Parathyroid adenoma (tissue), 2 donors: ENCODE data around the gene PRSS27.

ENCODE experiments used
- H2AFZ ChIP-seq: fragments of 300-600 bp; sonication (generic); one replicate; pipeline ENCODE4 v1.7.0; 2017; ENCODE audit warnings: antibody characterized with exemption, mild to moderate bottlenecking
- H3K27ac ChIP-seq: fragments of 300-600 bp; sonication (generic); one replicate; pipeline ENCODE4 v1.7.0; 2017
- H3K27me3 ChIP-seq: fragments of 300-600 bp; sonication (generic); one replicate; pipeline ENCODE4 v1.7.0; 2017; ENCODE audit warnings: low read length; ENCODE audit not compliant: control insufficient read depth, insufficient read depth
- H3K36me3 ChIP-seq: fragments of 300-600 bp; sonication (generic); one replicate; pipeline ENCODE4 v1.7.0; 2017; ENCODE audit warnings: low read length; ENCODE audit not compliant: control insufficient read depth, insufficient read depth
- H3K4me1 ChIP-seq: fragments of 300-600 bp; sonication (generic); one replicate; pipeline ENCODE4 v1.7.0; 2017; ENCODE audit warnings: control low read depth
- H3K4me2 ChIP-seq: fragments of 300-600 bp; sonication (generic); one replicate; pipeline ENCODE4 v1.7.0; 2017; ENCODE audit warnings: low read length
- H3K4me3 ChIP-seq: fragments of 300-600 bp; sonication (generic); one replicate; pipeline ENCODE4 v1.7.0; 2017; ENCODE audit warnings: low read depth, low read length
- H3K79me2 ChIP-seq: fragments of 300-600 bp; sonication (generic); one replicate; pipeline ENCODE4 v1.7.0; 2017; ENCODE audit warnings: control low read depth
- H3K9ac ChIP-seq: fragments of 300-600 bp; sonication (generic); one replicate; pipeline ENCODE4 v1.7.0; 2017; ENCODE audit warnings: mild to moderate bottlenecking
- H3K9me3 ChIP-seq: fragments of 300-600 bp; sonication (generic); one replicate; pipeline ENCODE4 v1.7.0; 2017; ENCODE audit warnings: low read length; ENCODE audit not compliant: control insufficient read depth
- CTCF ChIP-seq: fragments of 300-600 bp; sonication (generic); IDR thresholded peaks from one replicate; pipeline ENCODE4 v1.7.0; 2017; ENCODE audit warnings: antibody characterized with exemption, mild to moderate bottlenecking
- donor health status: primary hyperparathyroidism.

PRSS27 gene

DNA sequence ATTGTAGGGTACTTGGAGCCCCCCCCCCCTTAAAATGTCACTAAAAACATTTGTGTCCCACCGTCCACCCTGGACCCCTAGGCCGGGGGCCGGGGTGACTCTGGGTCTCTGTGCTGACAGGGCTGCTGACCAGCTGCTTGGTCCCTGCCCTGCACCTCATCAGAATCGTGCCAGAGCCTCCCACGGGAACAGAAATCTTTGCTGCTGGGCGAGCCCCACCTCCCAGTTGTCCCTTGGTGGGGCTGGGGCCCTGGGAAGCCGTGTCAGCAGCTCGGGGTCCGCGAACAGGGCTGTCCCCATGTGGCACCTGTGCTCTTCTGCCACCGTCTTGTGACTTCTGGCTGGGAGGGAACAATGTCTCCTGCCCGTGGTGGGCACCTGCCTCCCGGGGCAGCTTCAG lies 19.2 kb downstream of the PRSS27 start:
- no peak overlapping the region for H3K9ac ChIP-seq
- H3K4me2 ChIP-seq = no peak overlapping the region
- no peaks in the 10 kb centered on the region for H3K4me1 ChIP-seq
- peaks cover 9% of the 10 kb centered on the region for H3K79me2 ChIP-seq
- no peaks in the 10 kb centered on the region for H3K9me3 ChIP-seq
- no peak overlapping the region for H3K4me3 ChIP-seq
- H3K27ac ChIP-seq = no peak overlapping the region
- H3K27me3 ChIP-seq = no peaks in the 10 kb centered on the region
- TF ChIP-seq CTCF = no peak
- H3K36me3 ChIP-seq = no peaks in the 10 kb centered on the region
- H2AFZ ChIP-seq = no peak overlapping the region

DNA sequence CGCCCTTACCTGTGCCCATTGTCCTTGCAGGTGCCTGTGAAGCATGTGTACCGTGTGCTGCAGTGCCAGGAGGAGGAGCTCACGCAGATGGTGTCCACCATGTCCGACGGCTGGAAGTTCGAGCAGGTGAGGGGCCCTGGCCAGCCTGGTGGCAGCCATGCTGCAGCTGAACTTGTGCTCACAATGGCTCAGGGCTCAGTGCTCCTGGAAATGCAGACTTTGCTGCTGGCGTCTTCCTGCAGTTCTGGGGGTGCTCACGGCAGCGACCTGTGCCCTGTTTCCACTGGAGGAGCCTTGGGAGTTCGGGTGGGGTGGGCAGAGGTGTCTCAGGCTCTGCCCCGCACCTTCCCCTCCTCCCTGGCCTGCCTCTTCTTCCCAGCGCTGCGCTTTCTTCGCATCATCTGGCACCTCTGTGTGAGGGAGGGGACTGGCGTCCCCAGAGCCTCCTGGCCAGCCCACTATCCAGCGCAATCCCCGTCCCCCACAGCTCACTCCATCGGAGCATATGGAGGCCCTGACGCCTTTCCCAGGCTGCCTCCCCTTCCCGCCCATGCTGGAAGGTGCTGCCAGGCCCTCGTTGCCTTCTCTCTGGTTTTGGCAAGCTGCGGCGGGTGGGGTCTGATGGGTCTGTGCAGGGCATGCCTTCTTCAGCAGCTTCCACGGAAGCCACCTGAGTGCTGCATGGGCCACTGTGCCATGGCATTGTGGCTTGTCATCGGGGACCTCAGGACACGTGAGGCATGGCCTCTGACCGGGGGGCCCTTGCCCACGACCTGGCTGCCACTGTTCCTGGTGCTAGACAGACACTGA lies 20.0 kb downstream of the PRSS27 start:
- H3K27ac ChIP-seq = no peak overlapping the region
- H3K4me1 ChIP-seq = no peaks in the 10 kb centered on the region
- no peak overlapping the region for H3K4me3 ChIP-seq
- H3K4me2 ChIP-seq = no peak overlapping the region
- no peaks in the 10 kb centered on the region for H3K27me3 ChIP-seq
- peaks cover 9% of the 10 kb centered on the region for H3K79me2 ChIP-seq
- H3K36me3 ChIP-seq = no peaks in the 10 kb centered on the region
- no peak overlapping the region for H2AFZ ChIP-seq
- TF ChIP-seq CTCF = no peak
- H3K9me3 ChIP-seq = no peaks in the 10 kb centered on the region
- no peak overlapping the region for H3K9ac ChIP-seq

GRCh38 chr16:2698965-2699750 lies 20.9 kb downstream of the PRSS27 start:
- H3K79me2 ChIP-seq = peaks cover 9% of the 10 kb centered on the region
- H3K27me3 ChIP-seq = no peaks in the 10 kb centered on the region
- H3K27ac ChIP-seq = no peak overlapping the region
- no peak overlapping the region for H3K4me2 ChIP-seq
- H3K9me3 ChIP-seq = no peaks in the 10 kb centered on the region
- no peak for TF ChIP-seq CTCF
- no peaks in the 10 kb centered on the region for H3K4me1 ChIP-seq
- H3K36me3 ChIP-seq = no peaks in the 10 kb centered on the region
- no peak overlapping the region for H3K9ac ChIP-seq
- H2AFZ ChIP-seq = no peak overlapping the region
- H3K4me3 ChIP-seq = no peak overlapping the region

DNA sequence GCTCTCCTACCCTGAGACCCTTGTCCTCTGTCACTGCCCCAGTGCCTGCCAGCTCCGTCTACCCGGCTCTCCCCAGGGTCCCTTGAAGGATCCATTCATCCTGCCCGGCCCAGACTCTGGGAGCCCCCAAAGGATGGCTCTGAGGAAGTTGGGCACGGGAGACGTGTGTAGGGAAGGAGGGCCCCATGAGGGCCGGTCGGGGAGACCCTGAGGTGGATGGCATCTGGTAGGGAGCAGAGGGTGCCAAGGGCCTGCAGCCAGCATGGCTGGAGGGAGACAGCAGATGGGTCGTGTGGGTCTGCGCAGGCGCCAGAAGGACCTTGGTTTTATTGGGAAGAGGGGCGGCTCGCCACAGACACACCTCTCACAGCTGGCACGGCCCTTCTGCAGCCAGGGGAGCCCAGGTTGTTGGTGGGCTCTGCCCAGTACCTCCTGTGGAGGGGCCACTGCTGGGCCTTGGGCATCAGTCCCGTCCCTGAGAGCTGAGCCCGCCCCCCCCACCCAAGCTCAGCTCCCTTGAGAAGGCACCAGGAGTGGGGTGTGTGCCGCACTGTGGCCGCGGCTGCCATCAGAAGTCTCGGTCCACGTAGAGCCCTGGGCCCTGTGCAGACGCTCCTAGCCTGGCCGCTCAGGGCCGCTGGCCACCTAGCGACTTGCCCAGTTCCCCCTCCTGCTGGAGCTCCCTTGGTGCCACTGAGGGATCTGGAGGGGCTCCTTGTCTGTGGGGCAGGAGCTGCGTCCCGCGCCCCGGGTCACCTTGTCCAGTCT lies 21.7 kb downstream of the PRSS27 start:
- TF ChIP-seq CTCF = no peak
- H3K27ac ChIP-seq = no peak overlapping the region
- H3K36me3 ChIP-seq = no peaks in the 10 kb centered on the region

More for the DNA sequence above, 21.7 kb downstream of the PRSS27 start:
- Histone ChIP-seq H2AFZ (no peak overlapping the region), H3K27me3 (no peaks in the 10 kb centered on the region), H3K4me3 (no peak overlapping the region), H3K9me3 (no peaks in the 10 kb centered on the region), H3K4me1 (peaks cover 3% of the 10 kb centered on the region), H3K79me2 (peaks cover 12% of the 10 kb centered on the region), H3K9ac (no peak overlapping the region), H3K4me2 (no peak overlapping the region)
